IPS-18a (cell line): ENCODE results near the gene GALNS.

Experiments used
- H3K27ac ChIP-seq: one replicate; pipeline ENCODE4 v1.5.1; 2013; ENCODE audit warnings: low read length
- H3K27me3 ChIP-seq: one replicate; pipeline ENCODE4 v1.6.1; 2013; ENCODE audit warnings: mild to moderate bottlenecking, low read length; ENCODE audit not compliant: control insufficient read depth, insufficient read depth
- H3K36me3 ChIP-seq: one replicate; pipeline ENCODE4 v1.6.1; 2013; ENCODE audit warnings: low read depth, low read length; ENCODE audit not compliant: control insufficient read depth
- H3K4me1 ChIP-seq: one replicate; pipeline ENCODE4 v1.6.1; 2013; ENCODE audit warnings: low read depth, low read length; ENCODE audit not compliant: control insufficient read depth
- H3K4me3 ChIP-seq: one replicate; pipeline ENCODE4 v1.5.1; 2013; ENCODE audit warnings: low read length
- H3K9ac ChIP-seq: one replicate; pipeline ENCODE4 v1.6.1; 2013; ENCODE audit warnings: mild to moderate bottlenecking, low read length, moderate library complexity
- H3K9me3 ChIP-seq: one replicate; pipeline ENCODE4 v1.6.1; 2013; ENCODE audit warnings: low read depth, low read length; ENCODE audit not compliant: control insufficient read depth

GALNS gene

GRCh38 chr16:88847654-88848053, 9.1 kb downstream of the GALNS start:
- Histone ChIP-seq H3K4me3 (no peak overlapping the region), H3K27ac (no peak overlapping the region), H3K36me3 (no peaks in the 10 kb centered on the region), H3K9me3 (no peaks in the 10 kb centered on the region), H3K9ac (no peak overlapping the region), H3K27me3 (no peaks in the 10 kb centered on the region), H3K4me1 (no peaks in the 10 kb centered on the region)

DNA sequence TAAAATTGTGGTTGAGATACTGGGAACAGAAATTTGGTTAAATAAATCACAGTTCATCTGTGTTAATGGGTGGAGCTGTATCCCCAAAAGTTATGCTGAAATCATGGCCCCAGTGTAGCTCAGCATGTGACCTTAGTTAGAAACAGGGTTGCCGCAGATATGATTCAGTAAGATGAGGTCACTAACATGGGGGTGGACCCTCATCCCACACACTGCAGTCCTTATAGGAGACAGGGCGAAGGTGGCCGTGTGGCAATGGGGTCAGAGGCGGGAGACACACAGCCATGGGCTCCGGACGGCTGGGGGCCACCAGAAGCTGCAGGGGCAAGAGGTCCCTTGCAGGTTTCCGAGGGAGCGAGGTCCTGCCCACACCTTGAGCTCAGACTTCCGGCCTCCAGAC, 10.7 kb downstream of the GALNS start:
- no peaks in the 10 kb centered on the region for H3K27me3 ChIP-seq
- H3K9ac ChIP-seq, result no peak overlapping the region
- no peaks in the 10 kb centered on the region for H3K9me3 ChIP-seq
- H3K36me3 ChIP-seq, result no peaks in the 10 kb centered on the region
- no peaks in the 10 kb centered on the region for H3K4me1 ChIP-seq
- no peak overlapping the region for H3K27ac ChIP-seq
- H3K4me3 ChIP-seq, result no peak overlapping the region

DNA sequence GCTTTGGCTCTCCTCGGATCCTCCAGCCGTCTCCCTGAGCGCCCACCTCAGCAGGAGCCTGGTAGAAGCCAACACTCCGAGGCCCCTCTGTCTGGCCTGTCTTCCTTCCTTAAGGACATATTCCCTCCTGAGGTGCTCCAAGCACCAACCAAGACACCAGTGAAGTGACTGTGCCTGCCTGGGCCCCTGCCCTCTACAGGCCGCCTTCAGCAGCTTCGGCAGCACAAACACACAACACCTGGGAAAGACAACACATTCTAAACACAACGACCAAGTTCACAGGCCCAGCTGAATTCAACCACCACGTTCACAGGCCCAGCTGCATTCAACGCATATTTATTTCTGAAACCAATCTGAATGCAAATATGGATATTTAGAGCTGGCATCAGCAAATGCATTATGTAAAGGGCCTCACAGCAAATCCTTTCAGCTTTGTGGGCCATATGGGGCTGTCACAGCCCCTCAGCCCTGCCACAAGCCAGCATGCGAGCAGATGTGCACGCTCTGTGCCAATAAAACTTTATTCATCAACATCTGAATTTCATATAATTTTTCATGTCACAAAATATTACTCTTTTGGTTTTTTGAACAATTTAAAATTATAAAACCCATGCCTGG, 12.2 kb downstream of the GALNS start:
- H3K9ac ChIP-seq, result no peak overlapping the region
- no peaks in the 10 kb centered on the region for H3K9me3 ChIP-seq
- no peak overlapping the region for H3K27ac ChIP-seq
- no peaks in the 10 kb centered on the region for H3K4me1 ChIP-seq
- H3K27me3 ChIP-seq, result no peaks in the 10 kb centered on the region
- no peak overlapping the region for H3K4me3 ChIP-seq
- H3K36me3 ChIP-seq, result no peaks in the 10 kb centered on the region

- no peaks in the 10 kb centered on the region for H3K27me3 ChIP-seq
- no peak overlapping the region for H3K4me3 ChIP-seq
- no peaks in the 10 kb centered on the region for H3K9me3 ChIP-seq
- no peaks in the 10 kb centered on the region for H3K36me3 ChIP-seq
- H3K9ac ChIP-seq, result no peak overlapping the region
- H3K4me1 ChIP-seq, result no peaks in the 10 kb centered on the region
- no peak overlapping the region for H3K27ac ChIP-seq
These were observed 13.5 kb downstream of the GALNS start for GRCh38 chr16:88843256-88843655.

DNA sequence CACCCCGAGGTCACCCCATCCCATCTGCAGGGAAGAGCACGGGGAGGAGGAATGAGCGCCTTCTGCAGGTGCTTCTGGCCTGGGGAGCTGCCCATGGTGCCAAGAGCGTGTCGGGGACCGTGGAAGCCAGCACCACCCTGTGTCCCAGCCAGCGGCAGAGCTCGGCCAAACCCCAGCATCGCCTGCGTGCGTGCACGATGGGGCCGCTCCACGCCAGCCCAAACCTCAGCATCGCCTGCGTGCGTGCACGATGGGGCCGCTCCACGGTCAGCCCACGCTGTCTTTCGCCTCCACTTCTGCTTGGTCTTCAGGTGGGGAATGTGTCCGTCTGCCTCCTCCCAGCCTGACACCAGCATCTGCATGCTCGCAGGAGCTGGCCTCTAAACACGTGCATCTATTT, 13.9 kb downstream of the GALNS start:
- no peaks in the 10 kb centered on the region for H3K4me1 ChIP-seq
- H3K27me3 ChIP-seq, result no peaks in the 10 kb centered on the region
- no peak overlapping the region for H3K4me3 ChIP-seq
- no peaks in the 10 kb centered on the region for H3K9me3 ChIP-seq
- H3K9ac ChIP-seq, result no peak overlapping the region
- no peaks in the 10 kb centered on the region for H3K36me3 ChIP-seq
- no peak overlapping the region for H3K27ac ChIP-seq

DNA sequence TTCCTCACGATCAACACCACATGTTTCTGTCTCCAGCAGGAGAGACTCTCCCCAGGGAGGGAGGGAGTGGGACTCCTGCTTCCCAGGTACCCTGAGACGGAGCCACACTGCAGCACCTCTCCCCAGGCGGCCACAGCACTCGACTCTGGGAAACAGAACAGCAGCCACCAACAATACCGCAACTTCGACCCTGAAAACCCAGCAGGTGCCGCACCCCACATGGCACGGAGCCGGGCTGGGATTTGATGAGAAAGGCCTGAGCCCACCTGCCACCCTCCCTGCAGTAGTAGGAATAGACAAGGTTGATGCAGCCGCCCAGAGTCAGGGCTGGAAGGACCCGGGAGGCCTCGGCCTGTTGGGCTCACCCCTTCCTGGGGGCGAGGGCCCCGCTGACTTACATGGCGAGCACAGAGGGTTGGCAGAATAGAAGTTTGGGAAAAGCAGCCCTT, 14.4 kb downstream of the GALNS start:
- no peak overlapping the region for H3K9ac ChIP-seq
- no peak overlapping the region for H3K27ac ChIP-seq
- H3K36me3 ChIP-seq, result no peaks in the 10 kb centered on the region
- H3K4me1 ChIP-seq, result no peaks in the 10 kb centered on the region
- H3K4me3 ChIP-seq, result no peak overlapping the region
- no peaks in the 10 kb centered on the region for H3K27me3 ChIP-seq
- no peaks in the 10 kb centered on the region for H3K9me3 ChIP-seq

GRCh38 chr16:88841521-88842307, 15.0 kb downstream of the GALNS start:
- H3K4me3 ChIP-seq, result no peak overlapping the region
- H3K36me3 ChIP-seq, result no peaks in the 10 kb centered on the region
- no peaks in the 10 kb centered on the region for H3K27me3 ChIP-seq
- no peaks in the 10 kb centered on the region for H3K9me3 ChIP-seq
- H3K27ac ChIP-seq, result no peak overlapping the region
- no peak overlapping the region for H3K9ac ChIP-seq
- H3K4me1 ChIP-seq, result no peaks in the 10 kb centered on the region

DNA sequence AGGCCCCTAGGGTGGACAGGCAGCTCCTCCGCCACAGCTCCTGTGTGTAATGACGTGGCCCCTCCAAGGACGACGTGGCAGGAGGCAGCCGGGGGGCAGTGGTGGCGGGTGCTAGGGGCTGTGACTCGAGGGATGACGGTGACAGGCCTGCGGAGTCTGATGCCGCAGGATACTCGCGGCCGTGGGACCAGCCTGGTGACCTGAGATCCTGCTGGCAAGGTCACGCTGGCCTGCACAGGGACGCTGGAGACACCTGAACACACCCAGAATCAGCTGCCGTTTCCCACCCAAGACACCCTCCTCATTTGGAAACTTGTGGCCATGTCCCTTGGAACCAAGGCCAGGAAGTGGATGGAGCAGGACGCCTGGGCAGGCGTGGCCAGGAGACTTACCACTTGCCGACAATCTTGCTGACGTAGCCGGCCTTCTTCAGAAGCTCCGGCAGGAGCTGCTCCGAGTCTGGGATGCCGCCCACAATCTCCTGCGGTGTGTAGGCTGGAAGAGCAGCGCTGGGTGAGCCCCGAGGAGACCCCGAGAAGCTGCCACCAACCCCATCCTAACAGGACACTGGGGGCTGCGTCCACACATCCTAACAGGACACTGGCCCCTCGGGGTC, 16.0 kb downstream of the GALNS start:
- no peaks in the 10 kb centered on the region for H3K36me3 ChIP-seq
- H3K4me3 ChIP-seq, result no peak overlapping the region
- H3K9me3 ChIP-seq, result no peaks in the 10 kb centered on the region
- H3K27ac ChIP-seq, result no peak overlapping the region
- H3K27me3 ChIP-seq, result no peaks in the 10 kb centered on the region
- H3K4me1 ChIP-seq, result no peaks in the 10 kb centered on the region
- no peak overlapping the region for H3K9ac ChIP-seq

DNA sequence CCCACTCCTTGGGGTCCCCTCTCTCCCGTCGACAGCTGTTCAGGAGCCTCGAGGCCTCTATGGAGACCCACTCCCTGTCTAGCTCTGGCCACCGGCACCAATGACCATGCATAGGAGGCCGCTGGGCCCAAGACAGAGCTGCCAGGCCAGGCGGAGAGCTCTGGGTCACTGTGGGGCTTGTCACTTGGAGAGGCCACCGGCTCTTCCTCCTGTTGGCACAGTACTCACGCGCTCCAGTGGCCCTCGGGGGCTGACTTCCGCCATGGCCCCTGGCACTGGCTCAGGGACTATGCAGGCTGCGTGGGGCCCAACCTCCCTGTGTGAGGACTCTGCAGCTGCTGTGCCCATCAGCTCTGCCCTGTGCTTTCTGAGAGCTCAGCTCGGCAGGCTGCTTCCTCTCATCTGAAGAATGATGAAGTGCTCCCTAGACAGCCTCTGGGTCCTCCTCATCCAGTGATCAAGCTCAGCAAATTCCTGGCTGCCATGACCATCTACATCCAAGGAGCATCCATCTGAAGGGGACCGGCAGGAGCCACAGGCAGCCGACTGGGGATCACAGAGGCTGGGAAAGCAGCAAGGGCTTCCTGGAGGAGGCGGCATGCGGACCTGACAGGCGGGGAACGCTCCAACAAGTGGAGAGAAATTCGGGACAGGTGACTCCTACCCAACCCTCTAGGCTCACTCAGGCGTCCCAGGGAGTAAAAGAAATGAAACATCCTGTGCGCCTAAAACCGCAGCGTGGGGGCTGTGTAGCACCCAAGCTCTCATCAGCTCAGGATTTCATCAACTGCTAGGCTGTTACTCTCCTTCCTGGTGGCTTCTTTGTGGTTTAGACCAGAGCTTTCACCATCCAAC, 16.8 kb downstream of the GALNS start:
- no peaks in the 10 kb centered on the region for H3K9me3 ChIP-seq
- H3K9ac ChIP-seq, result no peak overlapping the region
- no peaks in the 10 kb centered on the region for H3K27me3 ChIP-seq
- H3K4me3 ChIP-seq, result no peak overlapping the region
- H3K36me3 ChIP-seq, result no peaks in the 10 kb centered on the region
- no peaks in the 10 kb centered on the region for H3K4me1 ChIP-seq
- no peak overlapping the region for H3K27ac ChIP-seq

GRCh38 chr16:88839026-88839529, 17.7 kb downstream of the GALNS start:
- Histone ChIP-seq H3K4me1 (no peaks in the 10 kb centered on the region), H3K36me3 (no peaks in the 10 kb centered on the region), H3K9ac (no peak overlapping the region), H3K27me3 (no peaks in the 10 kb centered on the region), H3K4me3 (no peak overlapping the region), H3K27ac (no peak overlapping the region), H3K9me3 (no peaks in the 10 kb centered on the region)

DNA sequence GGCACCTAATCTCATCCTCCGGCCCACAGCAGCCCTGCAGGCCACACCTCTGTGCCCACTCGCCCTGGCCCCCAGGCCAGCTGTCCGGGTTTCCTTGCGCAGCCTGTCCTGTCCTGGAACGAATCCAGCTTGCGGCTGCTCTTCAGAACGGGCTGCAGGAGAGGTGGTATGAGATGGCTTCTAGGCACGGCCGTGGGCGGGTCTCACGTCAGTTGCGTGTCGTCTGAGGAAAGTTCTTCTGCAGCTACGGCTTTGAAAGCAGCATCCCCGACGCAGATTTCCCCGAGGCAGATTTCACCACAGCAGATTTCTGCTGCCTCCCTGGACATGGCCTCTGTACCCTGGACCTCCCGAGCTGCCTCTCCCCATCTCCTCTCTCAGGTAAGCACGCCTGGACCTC, 18.2 kb downstream of the GALNS start:
- H3K4me1 ChIP-seq, result no peaks in the 10 kb centered on the region
- H3K27me3 ChIP-seq, result no peaks in the 10 kb centered on the region
- no peak overlapping the region for H3K9ac ChIP-seq
- no peak overlapping the region for H3K4me3 ChIP-seq
- no peaks in the 10 kb centered on the region for H3K9me3 ChIP-seq
- no peaks in the 10 kb centered on the region for H3K36me3 ChIP-seq
- no peak overlapping the region for H3K27ac ChIP-seq
